ENCODE results near the gene CCDC93.

The CCDC93 gene

GRCh38 chr2:117956036-117956796 lies 57.7 kb downstream of the CCDC93 start:
- Histone ChIP-seq H3K27me3 (ENCODE audit: control insufficient read depth, low read length) (no peaks in the 10 kb centered on the region), H3K4me3 (ENCODE audit: low read length) (no peak overlapping the region), H3K4me2 (ENCODE audit: low read length) (no peak overlapping the region), H3K36me3 (ENCODE audit: control insufficient read depth, low read length) (peaks cover 86% of the 10 kb centered on the region), H3K79me2 (ENCODE audit: control insufficient read depth, low read length) (no peaks in the 10 kb centered on the region), H3K4me1 (ENCODE audit: control insufficient read depth, low read length) (no peaks in the 10 kb centered on the region), H3F3A (ENCODE audit: control insufficient read depth, insufficient read depth) (no peaks in the 10 kb centered on the region), H3K9me3 (ENCODE audit: control insufficient read depth, insufficient read depth, low read length) (no peaks in the 10 kb centered on the region), H3K27ac (ENCODE audit: low read depth, low read length) (no peak overlapping the region), H3K9me2 (replicated peaks; ENCODE audit: control insufficient read depth, low read length) (no peaks in the 10 kb centered on the region), H4K20me1 (ENCODE audit: control insufficient read depth, insufficient read depth, low read depth, low read length) (no peaks in the 10 kb centered on the region)
- TF ChIP-seq EZH2phosphoT487 (IDR thresholded peaks at IDR 0.05; ENCODE audit: borderline replicate concordance, low read length): no peak
- no peak for TF ChIP-seq CTCF (IDR thresholded peaks at IDR 0.05; ENCODE audit: low read depth, low read length, poor library complexity, severe bottlenecking)

GRCh38 chr2:117953231-117953630 lies 60.6 kb downstream of the CCDC93 start:
- Histone ChIP-seq H3K79me2 (ENCODE audit: control insufficient read depth, low read length) (no peaks in the 10 kb centered on the region), H3K9me2 (replicated peaks; ENCODE audit: control insufficient read depth, low read length) (no peaks in the 10 kb centered on the region), H3K27me3 (ENCODE audit: control insufficient read depth, low read length) (no peaks in the 10 kb centered on the region), H3K36me3 (ENCODE audit: control insufficient read depth, low read length) (peaks cover 86% of the 10 kb centered on the region), H3K4me1 (ENCODE audit: control insufficient read depth, low read length) (peaks cover 8% of the 10 kb centered on the region), H3F3A (ENCODE audit: control insufficient read depth, insufficient read depth) (no peaks in the 10 kb centered on the region), H4K20me1 (ENCODE audit: control insufficient read depth, insufficient read depth, low read depth, low read length) (no peaks in the 10 kb centered on the region), H3K27ac (ENCODE audit: low read depth, low read length) (no peak overlapping the region), H3K9me3 (ENCODE audit: control insufficient read depth, insufficient read depth, low read length) (no peaks in the 10 kb centered on the region), H3K4me3 (ENCODE audit: low read length) (no peak overlapping the region), H3K4me2 (ENCODE audit: low read length) (no peak overlapping the region)
- TF ChIP-seq EZH2phosphoT487 (IDR thresholded peaks at IDR 0.05; ENCODE audit: borderline replicate concordance, low read length): no peak
- no peak for TF ChIP-seq CTCF (IDR thresholded peaks at IDR 0.05; ENCODE audit: low read depth, low read length, poor library complexity, severe bottlenecking)

GRCh38 chr2:117952701-117953100 lies 61.2 kb downstream of the CCDC93 start:
- Histone ChIP-seq H3K36me3 (ENCODE audit: control insufficient read depth, low read length) (peaks cover 86% of the 10 kb centered on the region), H3K4me3 (ENCODE audit: low read length) (no peak overlapping the region), H3K9me2 (replicated peaks; ENCODE audit: control insufficient read depth, low read length) (no peaks in the 10 kb centered on the region), H4K20me1 (ENCODE audit: control insufficient read depth, insufficient read depth, low read depth, low read length) (no peaks in the 10 kb centered on the region), H3K79me2 (ENCODE audit: control insufficient read depth, low read length) (no peaks in the 10 kb centered on the region), H3F3A (ENCODE audit: control insufficient read depth, insufficient read depth) (no peaks in the 10 kb centered on the region), H3K27me3 (ENCODE audit: control insufficient read depth, low read length) (no peaks in the 10 kb centered on the region), H3K27ac (ENCODE audit: low read depth, low read length) (no peak overlapping the region), H3K9me3 (ENCODE audit: control insufficient read depth, insufficient read depth, low read length) (no peaks in the 10 kb centered on the region), H3K4me1 (ENCODE audit: control insufficient read depth, low read length) (peaks cover 8% of the 10 kb centered on the region), H3K4me2 (ENCODE audit: low read length) (no peak overlapping the region)
- no peak for TF ChIP-seq CTCF (IDR thresholded peaks at IDR 0.05; ENCODE audit: low read depth, low read length, poor library complexity, severe bottlenecking)
- TF ChIP-seq EZH2phosphoT487 (IDR thresholded peaks at IDR 0.05; ENCODE audit: borderline replicate concordance, low read length): no peak
